COR-L47 (cell line): Measurements from ENCODE around the gene CTTN.
A peak's percentile ranks its signal among the peaks of the same experiment; 100 is the strongest.

Experiments used
- DNase-seq: peaks from one replicate; lab custom pipeline; 2025; lab: John Stamatoyannopoulos, UW

CTTN gene

DNA sequence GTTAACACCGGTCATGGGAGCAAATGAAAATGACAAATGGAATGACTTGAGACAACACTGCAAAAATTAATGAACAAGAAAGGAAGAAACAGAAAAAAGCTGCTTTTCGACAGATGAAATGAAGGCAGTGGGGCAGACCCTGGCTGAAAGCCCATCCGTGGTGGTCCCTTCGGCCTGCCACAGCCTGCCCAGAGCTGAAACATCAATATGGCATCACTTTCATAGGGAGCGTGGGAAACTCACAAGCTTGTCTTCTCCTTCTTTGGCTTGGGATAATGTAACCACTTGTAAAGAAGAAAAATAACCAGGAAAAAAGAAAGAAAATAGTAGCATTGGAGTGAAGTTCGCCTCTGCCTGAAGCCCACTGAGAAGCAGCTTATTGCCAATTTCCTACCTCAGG lies 78.8 kb downstream of the CTTN start:
- no peak for DNase-seq

DNA sequence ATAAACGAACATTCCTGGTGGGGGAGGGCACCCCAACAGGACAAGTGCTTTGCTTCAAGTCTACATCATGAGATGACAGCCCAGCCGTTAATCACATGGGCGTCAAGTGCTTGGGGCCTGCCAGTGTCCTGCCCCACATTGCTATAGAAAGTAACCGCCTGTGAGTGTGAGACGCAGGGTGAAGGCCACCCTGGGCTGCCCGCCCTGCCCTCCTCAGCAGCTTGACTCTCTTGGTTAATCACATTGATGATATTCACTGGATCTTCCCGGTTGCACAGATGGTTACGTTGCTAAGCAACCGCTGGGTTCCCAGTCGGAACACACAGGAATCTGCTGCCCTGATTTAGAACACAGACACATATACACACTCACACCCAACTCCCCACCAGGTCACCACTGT lies 79.3 kb downstream of the CTTN start:
- peak; percentile 15 for DNase-seq

DNA sequence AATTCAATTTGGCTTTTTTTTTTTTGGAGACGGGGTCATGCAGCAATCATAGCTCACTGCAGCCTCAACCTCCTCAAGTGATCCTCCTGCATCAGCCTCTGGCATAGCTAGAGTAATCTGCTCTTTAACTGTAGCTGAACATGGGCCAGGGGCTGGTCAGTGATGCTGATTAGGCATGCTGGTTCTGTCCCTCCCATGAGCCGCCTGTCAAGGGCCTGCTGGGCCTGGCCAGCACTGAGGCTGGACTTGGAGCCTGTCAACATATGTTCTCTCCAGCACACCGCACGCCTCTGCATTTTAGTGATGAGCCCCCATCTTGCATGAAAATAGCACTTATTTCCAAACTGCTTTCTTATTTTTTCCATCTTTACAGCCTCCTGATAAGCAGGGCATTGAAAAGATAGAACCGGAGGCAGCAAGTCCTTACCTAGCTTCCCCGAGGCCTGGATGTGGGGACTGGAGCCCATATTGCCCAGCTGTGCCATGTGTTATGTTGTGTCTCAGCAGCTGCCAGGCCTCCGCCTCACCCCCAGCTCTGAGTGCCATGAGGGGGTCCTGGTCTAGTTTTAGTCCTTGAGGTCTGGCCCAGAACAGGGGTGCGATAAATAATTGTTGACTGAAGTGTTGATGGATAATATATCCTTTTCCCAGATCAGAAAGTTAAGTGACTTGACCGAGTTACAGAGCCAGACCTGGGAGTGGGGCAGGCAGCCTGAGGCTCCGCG lies 80.0 kb downstream of the CTTN start:
- DNase-seq: no peak

DNA sequence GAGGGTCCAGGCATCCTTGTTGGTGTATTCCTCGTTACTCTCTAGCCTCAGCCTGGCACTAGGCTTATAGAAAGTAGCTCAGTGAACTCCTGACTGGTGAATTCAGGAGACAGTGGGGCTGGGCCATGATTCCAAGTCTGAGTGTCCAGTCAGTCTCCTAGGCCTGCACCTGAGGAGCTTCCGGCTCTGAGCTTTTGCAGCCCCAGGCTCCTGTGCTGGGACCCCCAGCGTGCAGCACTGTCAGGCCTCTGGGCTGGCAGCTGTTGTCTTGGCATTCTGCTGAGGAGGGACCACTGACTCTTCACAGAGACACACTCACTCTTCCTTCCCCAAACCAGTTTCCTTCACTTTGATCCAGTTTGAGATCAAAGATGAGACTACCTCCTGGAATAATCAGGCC lies 82.4 kb downstream of the CTTN start:
- DNase-seq: no peak

DNA sequence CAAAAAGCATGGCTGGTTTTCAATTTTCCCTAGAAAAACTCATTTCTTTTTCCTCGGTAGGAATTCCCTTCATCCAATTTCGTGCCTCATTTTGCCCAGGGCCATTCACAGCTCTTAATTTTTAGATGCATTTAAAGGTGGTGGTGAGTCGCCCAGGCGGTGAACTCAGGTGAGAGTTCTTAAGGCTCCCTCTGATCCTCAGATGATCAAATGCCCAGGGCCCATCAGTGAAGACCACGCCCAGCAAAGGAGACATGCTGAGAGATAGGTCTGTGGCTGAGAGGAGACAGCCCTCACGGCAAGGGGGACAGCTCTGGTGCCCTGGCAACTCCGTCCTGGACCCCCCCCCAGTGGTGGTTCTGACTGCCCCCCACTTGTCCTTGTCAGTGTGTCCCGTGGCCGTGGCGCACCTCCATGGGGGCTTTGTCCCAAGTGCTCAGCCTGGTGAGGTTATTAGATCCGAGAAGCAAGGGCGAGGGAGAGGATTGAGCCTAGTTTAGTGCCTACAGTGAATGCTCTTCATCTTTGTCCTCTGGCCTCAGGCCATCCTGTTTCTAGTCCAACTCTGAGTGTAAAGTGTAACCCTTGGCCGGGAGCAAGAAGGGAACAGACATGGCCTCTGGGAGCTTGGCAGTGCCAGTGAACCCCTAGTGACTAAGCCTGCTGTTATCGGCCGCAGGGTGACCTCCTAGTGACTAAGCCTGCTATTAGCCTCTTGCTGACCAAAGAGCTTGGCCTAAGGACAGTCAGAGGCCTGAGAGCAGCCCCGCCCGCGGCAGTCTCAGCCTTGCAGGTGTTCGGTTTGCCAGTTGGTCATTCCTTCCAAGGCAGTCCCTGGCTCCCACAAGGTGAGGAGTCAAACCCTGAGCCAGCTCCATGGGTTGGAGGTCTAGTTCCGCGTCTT lies 83.5 kb downstream of the CTTN start:
- DNase-seq: no peak

DNA sequence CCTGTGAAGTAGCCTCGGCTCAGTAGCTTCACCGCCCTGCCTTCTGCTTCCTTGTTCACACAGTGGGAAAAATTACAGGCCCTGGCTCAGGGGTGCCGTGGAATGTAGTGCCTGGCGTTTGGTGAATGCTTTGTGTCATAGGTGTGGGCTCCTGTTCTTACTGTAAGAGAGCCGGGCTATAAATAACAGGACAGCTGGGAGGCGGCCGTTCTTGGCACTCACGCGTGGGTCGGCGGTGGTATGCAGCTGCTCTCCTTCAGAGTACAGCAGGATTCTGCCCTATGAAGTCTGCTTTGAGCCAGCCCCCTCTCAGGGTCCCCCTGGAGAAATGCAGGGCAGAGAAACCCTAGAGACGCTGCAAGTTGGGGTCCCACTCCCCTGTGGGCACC lies 84.2 kb downstream of the CTTN start:
- no peak for DNase-seq

DNA sequence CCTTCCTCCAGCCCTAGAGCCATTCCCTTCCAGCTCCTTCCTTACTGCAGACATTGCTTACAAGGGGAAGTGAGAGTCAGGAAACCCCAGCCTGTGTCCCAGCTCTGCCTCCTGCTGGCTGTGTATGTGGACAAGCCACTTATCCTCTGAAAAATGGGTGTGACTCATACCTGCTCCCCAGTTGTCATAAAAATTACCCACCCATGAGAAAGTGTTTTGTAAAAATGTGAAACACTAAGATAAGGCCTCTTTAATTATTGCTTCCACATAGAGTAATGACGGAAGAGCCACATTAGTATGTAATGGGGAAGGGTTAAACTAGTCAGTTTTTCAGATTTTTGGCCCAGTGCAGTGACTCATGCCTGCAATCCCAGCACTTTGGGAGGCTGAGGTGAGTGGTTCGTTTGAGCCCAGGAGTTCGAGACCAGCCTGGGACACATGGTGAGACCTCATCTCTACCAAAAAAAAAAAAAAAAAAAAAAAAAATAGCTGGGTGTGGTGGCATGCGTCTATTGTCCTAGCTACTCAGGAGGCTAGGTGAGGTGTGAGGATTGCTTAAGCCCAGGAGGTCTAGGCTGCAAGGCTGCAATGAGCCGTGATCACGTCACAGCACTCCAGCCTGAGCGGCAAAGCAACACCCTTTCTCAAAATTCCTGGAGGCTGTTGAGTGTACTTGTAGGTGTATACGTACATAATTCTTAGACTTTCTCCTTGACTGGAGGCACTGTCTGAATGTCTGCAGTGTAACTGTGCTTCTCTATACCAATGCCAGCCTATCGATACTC lies 84.9 kb downstream of the CTTN start:
- DNase-seq: no peak

DNA sequence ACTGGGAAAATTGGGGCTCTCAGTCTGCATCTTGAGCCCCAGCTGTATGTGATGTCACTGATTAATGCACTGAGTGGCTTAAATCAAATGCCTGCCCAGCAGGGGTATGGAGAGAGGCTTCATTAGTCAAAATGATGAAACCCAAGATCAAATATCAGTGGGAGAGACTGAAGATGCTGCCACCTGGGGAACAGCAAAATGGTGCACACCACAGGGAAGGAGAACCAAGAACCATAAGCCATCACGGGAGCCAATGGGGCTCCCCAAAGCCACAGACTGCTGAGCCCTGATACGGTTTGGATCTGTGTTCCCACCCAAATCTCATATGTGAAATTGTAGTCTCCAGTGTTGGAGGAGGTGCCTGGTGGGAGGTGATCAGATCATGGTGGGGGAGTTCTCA lies 85.6 kb downstream of the CTTN start:
- no peak for DNase-seq

DNA sequence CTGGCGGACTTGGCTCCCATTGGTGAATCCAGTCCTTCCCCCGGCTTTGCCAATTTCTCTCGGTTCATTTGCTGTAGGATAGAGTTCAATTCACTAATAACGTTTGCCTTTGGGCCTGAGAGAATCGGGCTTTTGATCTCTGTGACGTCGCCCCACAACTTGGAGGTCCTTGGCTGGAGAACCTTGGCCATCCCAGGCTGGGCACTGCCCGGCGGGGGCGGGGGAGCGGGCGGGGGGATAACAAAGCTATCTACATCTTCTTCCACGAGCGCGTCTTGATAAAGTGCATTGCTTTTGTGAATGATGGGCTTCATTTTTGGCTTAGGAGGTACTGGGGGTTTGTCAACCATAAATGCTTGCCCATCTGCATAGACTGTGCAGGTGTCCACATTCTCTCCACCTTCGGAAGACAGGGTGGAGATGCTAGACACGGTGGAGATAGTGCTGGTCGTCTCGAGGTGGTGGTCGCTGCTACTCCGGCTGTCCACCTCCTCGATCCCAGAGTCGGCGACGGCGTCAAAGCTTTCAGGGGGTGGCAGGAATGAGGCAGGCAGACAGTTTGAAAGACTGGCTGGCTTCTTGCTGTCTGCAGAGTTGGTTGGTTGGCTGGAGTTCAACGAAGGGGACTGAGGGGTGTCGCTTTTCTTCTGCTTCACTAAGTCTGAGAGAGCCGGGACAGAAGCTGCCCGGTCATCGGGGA lies 87.1 kb downstream of the CTTN start:
- no peak for DNase-seq

DNA sequence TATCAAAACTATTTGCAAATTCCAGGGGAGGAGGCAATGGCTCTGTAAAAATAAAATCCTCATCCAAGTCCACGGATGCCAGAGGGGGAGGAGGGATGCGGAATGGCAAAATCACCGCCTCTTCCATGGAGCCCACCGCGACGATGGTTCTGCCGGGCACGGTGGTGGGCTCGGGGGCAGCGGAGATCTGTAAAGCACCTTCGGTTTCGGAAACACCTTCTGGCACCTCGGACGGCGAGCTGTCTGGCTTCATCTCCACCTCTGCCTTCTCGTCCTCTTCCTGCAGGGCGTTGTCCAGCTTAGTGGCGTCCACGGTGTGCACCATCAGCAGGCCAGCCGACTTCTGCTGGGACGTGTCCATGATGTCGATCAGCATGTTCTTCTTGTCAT lies 87.7 kb downstream of the CTTN start:
- DNase-seq: no peak
